Neural cell (in vitro differentiated cells): Measurements from ENCODE around the gene DNAJA1.

Experiments used
- CTCF ChIP-seq: fragments of 450-650 bp; IDR thresholded peaks from 2 replicates; pipeline ENCODE4 v1.5.1; 2014; ENCODE audit warnings: antibody characterized with exemption, mild to moderate bottlenecking, moderate library complexity; ENCODE audit not compliant: poor library complexity, severe bottlenecking
- EZH2 ChIP-seq: fragments of 200-600, 300-800 bp; shearing (Covaris generic), sonication (generic); IDR thresholded peaks from 2 replicates; pipeline ENCODE4 v1.6.1; 2014; ENCODE audit warnings: antibody characterized with exemption, low read length, borderline replicate concordance, mild to moderate bottlenecking; ENCODE audit not compliant: insufficient read depth, poor library complexity, severe bottlenecking
- POLR2AphosphoS5 ChIP-seq: IDR thresholded peaks from 2 replicates; pipeline ENCODE4 v1.6.1; 2012
- RAD21 ChIP-seq: fragments of 450-650 bp; conservative IDR thresholded peaks from 2 replicates; pipeline ENCODE4 v1.6.1; 2014; ENCODE audit warnings: antibody characterized with exemption, mild to moderate bottlenecking, moderate library complexity

GRCh38 chr9:33076046-33077004, 51.3 kb downstream of the DNAJA1 start, which contains the start of gene SMU1:
- TF ChIP-seq CTCF = no peak
- no peak for TF ChIP-seq RAD21
- TF ChIP-seq EZH2 = no peak
- peak; percentile 96 for TF ChIP-seq POLR2AphosphoS5
